Stomach (tissue), 9 donors: ENCODE data around the gene UBTD1. TPM values are rescaled to one million over a fixed set of nuclear protein-coding genes. Genes with fewer than 3 reads are reported as not detected.
"Not testable (repeated sequence)": the region's sequence is repeated elsewhere in the genome, so short reads cannot be mapped to it uniquely, and the experiment has no call there.

Experiments
- DNase-seq, 2 donors: peaks; one replicate each; pipeline versions ENCODE4 v3.0.0 to v3.0.0-alpha.2; 2013 to 2019
- H3K27ac ChIP-seq, 5 donors: fragments of 200-600 bp in 4 of 5; sonication (generic) in 4 of 5; one replicate each; pipeline ENCODE4 v1.5.1; 2013 to 2019; ENCODE audit warnings: mild to moderate bottlenecking in 1 of 5, moderate library complexity in 1 of 5
- H3K27me3 ChIP-seq, 3 donors: fragments of 200-600 bp; sonication (generic); one replicate each; pipeline ENCODE4 v1.5.1; 2017 to 2019; ENCODE audit warnings: mixed run types in 1 of 3
- H3K36me3 ChIP-seq, 4 donors: fragments of 200-600 bp; sonication (generic); 1 replicate in 3 of 4; 2 replicates in 1 of 4; pipeline ENCODE4 v1.5.1; 2016 to 2019
- H3K4me1 ChIP-seq, 4 donors: fragments of 200-600 bp; sonication (generic); one replicate each; pipeline ENCODE4 v1.5.1; 2016 to 2019
- H3K4me3 ChIP-seq, 4 donors: fragments of 200-600 bp; sonication (generic) in 3 of 4; one replicate each; pipeline ENCODE4 v1.5.1; 2016 to 2019; ENCODE audit warnings: mild to moderate bottlenecking in 1 of 4
- H3K9me3 ChIP-seq, 4 donors: fragments of 200-600 bp; sonication (generic); one replicate each; pipeline ENCODE4 v1.5.1; 2016 to 2019
- CTCF ChIP-seq, 7 experiments: fragments of 450-650 bp in 4 of 7; fragments of 200-600 bp in 3 of 7; sonication (generic) in 3 of 7; IDR thresholded peaks; one replicate each; pipeline ENCODE4 v1.5.1; 2016 to 2019; ENCODE audit warnings: antibody characterized with exemption in 7 of 7, control low read depth in 2 of 7, mild to moderate bottlenecking in 1 of 7
- EP300 ChIP-seq: sonication (generic); formaldehyde crosslinking; IDR thresholded peaks from one replicate; pipeline ENCODE4 v1.6.1; 2017; ENCODE audit warnings: antibody characterized with exemption
- POLR2A ChIP-seq, 4 donors: fragments of 450-650 bp; IDR thresholded peaks; one replicate each; pipeline ENCODE4 v1.6.1; 2016; ENCODE audit warnings: antibody characterized with exemption in 4 of 4, control low read depth in 2 of 4, mild to moderate bottlenecking in 1 of 4, moderate library complexity in 1 of 4
- POLR2AphosphoS5 ChIP-seq, 3 donors: sonication (generic); formaldehyde crosslinking; IDR thresholded peaks; one replicate each; pipeline ENCODE4 v1.6.1; 2016; ENCODE audit warnings: antibody characterized with exemption in 3 of 3
- WGBS, 5 donors: extraction: QIAGEN DNeasy Blood & Tissue Kit in 3 of 5; methylation state at CpG; one replicate each; pipeline versions ENCODE4 v1.1.5 to v1.1.7; 2013 to 2018; 5-methylcytosine and 5-hydroxymethylcytosine counted together
- intact Hi-C: fragments of 100-400 bp; cut with DNase I; formaldehyde crosslinking; loops from one replicate; pipeline ENCODE4 v1.15.1; 2023; ENCODE audit warnings: low total_unique reads
- polyA plus RNA-seq, 3 donors: library from polyadenylated mRNA; stranded (reverse); fragments of 200-250 nt; gene quantifications; one replicate each; pipeline ENCODE4 v1.2.3, GENCODE V29; 2013
- total RNA-seq, 5 donors: library from RNA; depleted of rRNA; stranded (reverse); fragments of >200 nt; gene quantifications; one replicate each; pipeline versions ENCODE4 v1.1.0 to v1.2.3, GENCODE V29; 2014 to 2016
- donor health status: healthy with polysubstance abuse.
- donor health status: Bipolar disorder and iron deficiency.
- donor health status: healthy.

UBTD1 gene
- total and polyA plus RNA-seq, 8 donors, result 1.3 to 22.9 (median 8.1) TPM

GRCh38 chr10:97475936-97476594 is 22.7 kb upstream of the UBTD1 start:
- no peak for DNase-seq
- Histone ChIP-seq H3K27me3 (no peaks in the 10 kb centered on the region), H3K9me3 (no peaks in the 10 kb centered on the region), H3K4me1 (no peaks in the 10 kb centered on the region), H3K4me3 (no peak overlapping the region), H3K36me3 (peaks cover 76 to 100% (median 98%) of the 10 kb centered on the region in 4 donors), H3K27ac (no peak overlapping the region)
- 73 to 92% (median 81%) methylated on average over 2 of the region's 2 CpGs for WGBS, 5 donors
- intact Hi-C loops, result no loop called here
- no peak for TF ChIP-seq POLR2A (IDR thresholded peaks at IDR 0.05)
- TF ChIP-seq POLR2AphosphoS5 (IDR thresholded peaks at IDR 0.05), result no peak
- TF ChIP-seq CTCF (IDR thresholded peaks at IDR 0.05), result no peak
- TF ChIP-seq EP300, result no peak

- 82 to 93% (median 87%) methylated on average over 4 of the region's 4 CpGs for WGBS, 5 donors
- H3K9me3 ChIP-seq, H3K4me1 ChIP-seq, H3K27ac ChIP-seq, H3K27me3 ChIP-seq, intact Hi-C loops, DNase-seq, H3K4me3 ChIP-seq: not testable (repeated sequence)
- H3K36me3 ChIP-seq, result peaks cover 58 to 92% (median 87%) of the 10 kb centered on the region in 4 donors
Observed at GRCh38 chr10:97479410-97479809, 19.3 kb upstream of the UBTD1 start.

DNA sequence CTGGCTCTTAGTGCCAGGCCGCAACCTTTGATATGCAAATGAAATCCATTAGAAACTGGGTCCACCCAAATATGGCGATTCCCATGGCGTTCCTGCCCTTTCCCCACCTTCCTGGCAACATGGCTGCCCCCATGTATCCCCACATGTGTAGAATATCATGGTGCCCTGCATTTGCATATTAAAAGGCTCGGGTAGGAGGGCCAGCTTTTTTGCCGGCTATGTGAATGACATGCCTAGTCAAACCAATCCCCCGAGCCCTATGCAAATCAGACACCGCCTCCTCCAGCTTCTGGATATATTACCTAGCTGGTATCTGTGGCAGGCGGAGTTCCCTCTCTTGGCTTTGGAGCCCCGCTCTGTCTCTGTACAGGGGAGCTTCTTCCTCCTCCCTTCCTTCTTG is 18.8 kb upstream of the UBTD1 start:
- DNase-seq, result no peak
- Histone ChIP-seq H3K27me3 (no peaks in the 10 kb centered on the region), H3K4me1 (no peaks in the 10 kb centered on the region), H3K36me3 (peaks cover 53 to 89% (median 85%) of the 10 kb centered on the region in 4 donors), H3K9me3 (no peaks in the 10 kb centered on the region), H3K27ac (no peak overlapping the region), H3K4me3 (no peak overlapping the region)
- TF ChIP-seq POLR2AphosphoS5 (IDR thresholded peaks at IDR 0.05), result no peak
- no peak for TF ChIP-seq CTCF (IDR thresholded peaks at IDR 0.05)
- no peak for TF ChIP-seq EP300
- no peak for TF ChIP-seq POLR2A (IDR thresholded peaks at IDR 0.05)
- 76 to 91% (median 78%) methylated on average over 9 of the region's 9 CpGs for WGBS, 5 donors
- intact Hi-C loops, result no loop called here

DNA sequence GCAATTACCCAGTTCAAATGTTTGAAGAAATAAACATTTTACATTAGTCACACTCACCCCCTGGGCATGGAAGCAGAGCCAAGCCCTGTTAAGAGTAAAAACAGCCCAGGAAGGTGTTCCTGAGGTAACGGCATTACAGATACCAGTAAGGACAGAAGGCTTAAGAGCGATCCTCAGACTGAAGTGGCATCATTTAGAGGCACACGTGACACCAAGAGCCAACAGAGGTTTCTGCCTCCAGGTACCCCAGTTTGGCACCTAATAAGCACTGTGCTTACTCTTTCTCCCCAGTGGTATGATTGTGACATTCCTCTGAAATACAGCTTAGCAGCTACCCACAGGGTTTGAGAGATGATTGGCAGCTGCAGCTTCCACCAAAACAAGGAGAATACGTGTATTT is 17.7 kb upstream of the UBTD1 start:
- no peak overlapping the region for H3K4me3 ChIP-seq
- H3K36me3 ChIP-seq, result peaks cover 48 to 89% (median 75%) of the 10 kb centered on the region in 4 donors
- H3K27ac ChIP-seq, result no peak overlapping the region
- H3K27me3 ChIP-seq, result no peaks in the 10 kb centered on the region
- TF ChIP-seq CTCF (IDR thresholded peaks at IDR 0.05), result no peak
- no peak for TF ChIP-seq POLR2A (IDR thresholded peaks at IDR 0.05)
- TF ChIP-seq EP300, result no peak
- no peak for TF ChIP-seq POLR2AphosphoS5 (IDR thresholded peaks at IDR 0.05)
- DNase-seq, result no peak
- intact Hi-C loops, result no loop called here
- WGBS, 5 donors, result 86 to 96% (median 92%) methylated on average over 4 of the region's 4 CpGs
- no peaks in the 10 kb centered on the region for H3K9me3 ChIP-seq
- H3K4me1 ChIP-seq, result peaks cover 0 to 4% (median 2%) of the 10 kb centered on the region in 4 donors

- TF ChIP-seq EP300 (no peak), CTCF (IDR thresholded peaks at IDR 0.05) (no peak), POLR2A (IDR thresholded peaks at IDR 0.05) (no peak), POLR2AphosphoS5 (IDR thresholded peaks at IDR 0.05) (no peak)
- Histone ChIP-seq H3K27me3 (no peaks in the 10 kb centered on the region), H3K4me3 (no peak overlapping the region), H3K9me3 (no peaks in the 10 kb centered on the region), H3K36me3 (peaks cover 35 to 79% (median 62%) of the 10 kb centered on the region in 4 donors), H3K27ac (no peak overlapping the region), H3K4me1 (peaks cover 0 to 7% (median 5%) of the 10 kb centered on the region in 4 donors)
- no peak for DNase-seq
- 88 to 97% (median 93%) methylated on average over 1 of the region's 1 CpG for WGBS, 5 donors
- intact Hi-C loops, result no loop called here
Observed at GRCh38 chr10:97482381-97482780, 16.3 kb upstream of the UBTD1 start.
